Heart left ventricle (tissue), 16 donors: ENCODE results near the gene PREX1. TPM values are rescaled to one million over a fixed set of nuclear protein-coding genes. Genes with fewer than 3 reads are reported as not detected.

Source experiments
- ATAC-seq, 4 donors: fragments of 200-7000 bp; cut with Tn5 transposase; one replicate each; pipeline ENCODE4 v1.9.1; 2020 to 2022; ENCODE audit warnings: moderate library complexity in 4 of 4, mild to moderate bottlenecking in 3 of 4, moderate number of reproducible peaks in 1 of 4
- DNase-seq, 5 donors: peaks; one replicate each; pipeline ENCODE4 v3.0.0-alpha.2; 2020
- H3K27ac ChIP-seq, 12 donors: fragments of 200-600 bp; sonication (generic) in 4 of 12; one replicate each; pipeline versions ENCODE4 v1.5.0 to v1.8.0; 2016 to 2022; ENCODE audit warnings: mild to moderate bottlenecking in 2 of 12
- H3K27me3 ChIP-seq, 9 donors: fragments of 200-600 bp; sonication (generic) in 2 of 9; one replicate each; pipeline versions ENCODE4 v1.5.1 to v1.8.0; 2016 to 2022; ENCODE audit warnings: mild to moderate bottlenecking in 3 of 9
- H3K36me3 ChIP-seq, 9 donors: fragments of 200-600 bp; sonication (generic) in 2 of 9; one replicate each; pipeline versions ENCODE4 v1.5.0 to v1.8.0; 2018 to 2022; ENCODE audit warnings: mild to moderate bottlenecking in 2 of 9
- H3K4me1 ChIP-seq, 12 donors: fragments of 200-600 bp; sonication (generic) in 4 of 12; one replicate each; pipeline versions ENCODE4 v1.5.0 to v1.8.0; 2016 to 2022; ENCODE audit warnings: mild to moderate bottlenecking in 3 of 12
- H3K4me3 ChIP-seq, 12 donors: fragments of 200-600 bp; sonication (generic) in 4 of 12; one replicate each; pipeline versions ENCODE4 v1.5.0 to v1.8.0; 2017 to 2022; ENCODE audit warnings: mild to moderate bottlenecking in 9 of 12, moderate library complexity in 4 of 12
- H3K9me3 ChIP-seq, 12 donors: fragments of 200-600 bp; sonication (generic) in 4 of 12; one replicate each; pipeline versions ENCODE4 v1.5.0 to v1.8.0; 2016 to 2022; ENCODE audit warnings: mild to moderate bottlenecking in 1 of 12
- POLR2A ChIP-seq, 2 donors: fragments of 450-650 bp; IDR thresholded peaks; one replicate each; pipeline ENCODE4 v1.6.1; 2017; ENCODE audit warnings: antibody characterized with exemption in 2 of 2, mild to moderate bottlenecking in 2 of 2, moderate library complexity in 2 of 2
- WGBS, 4 donors: extraction: QIAGEN DNeasy Blood & Tissue Kit in 2 of 4; methylation state at CpG; one replicate each; pipeline versions ENCODE4 v1.1.5 to v1.1.7; 2013 to 2018; 5-methylcytosine and 5-hydroxymethylcytosine counted together
- intact Hi-C, 10 donors: fragments of 100-400 bp; cut with DNase I; formaldehyde crosslinking; loops; one replicate each; pipeline versions ENCODE4 v1.11.1 to v1.14.2; 2022
- polyA plus RNA-seq, 2 donors: library from polyadenylated mRNA; stranded (reverse); fragments of 200-250 nt; gene quantifications; one replicate each; pipeline ENCODE4 v1.2.3, GENCODE V29; 2013
- total RNA-seq, 9 donors: library from RNA; depleted of rRNA in 2 of 9; stranded (reverse); fragments of >200 nt in 2 of 9; fragmentation: NEBNext Ultra II Directional in 3 of 9; extraction: Animal tissue kit (Norgen Biotek cat#: 25700) in 3 of 9; gene quantifications; one replicate each; pipeline versions ENCODE4 v1.1.0 to v1.2.4, GENCODE V29; 2016 to 2023
- TF ChIP-seq, protein P1 (sequence below), 12 donors: fragments of 200-600 bp; sonication (generic) in 4 of 12; IDR thresholded peaks; one replicate each; pipeline versions ENCODE4 v1.5.0 to v1.8.0; 2018 to 2022; ENCODE audit warnings: antibody characterized with exemption in 12 of 12, mild to moderate bottlenecking in 5 of 12
- donor health status: ischemic (EF 13 %, LVEDD 7.1; RV severe dilation, severe dysfunction).
- donor health status: healthy with polysubstance abuse.
- donor health status: DM: no; HTN: yes; CAD: no.
- donor health status: DM: no; HTN: no; CAD: no.
- donor health status: ischemic (EF 25% LVEDD 6.9; RV normal size, moderate dysfunction).
- donor health status: ischemic (EF 25% LVEDD 5.7; RV mildly dilated, moderate dysfunction).
- donor health status: healthy.
- donor health status: DM: yes; HTN: yes; CAD: no.
- donor health status: ischemic (EF 35%, LVEDD 5.7; RV mildly dilated, moderate dysfunction).
- donor health status: nonischemic (EF 11% LVEDD 7.7; RV severe dilation, severe dysfunction).
- donor health status: DM: yes; HTN: yes; CAD: no.
- donor health status: PGD.
- donor health status: ischemic (EF 29% LVEDD 5.4; RV normal size, mild dysfunction).
- donor health status: nonischemic (EF 23%, LVEDD 6.1; RV moderate dilation, normal function).

PREX1 gene
- total and polyA plus RNA-seq, 11 donors, result 7.2 to 41.5 (median 11.9) TPM

DNA sequence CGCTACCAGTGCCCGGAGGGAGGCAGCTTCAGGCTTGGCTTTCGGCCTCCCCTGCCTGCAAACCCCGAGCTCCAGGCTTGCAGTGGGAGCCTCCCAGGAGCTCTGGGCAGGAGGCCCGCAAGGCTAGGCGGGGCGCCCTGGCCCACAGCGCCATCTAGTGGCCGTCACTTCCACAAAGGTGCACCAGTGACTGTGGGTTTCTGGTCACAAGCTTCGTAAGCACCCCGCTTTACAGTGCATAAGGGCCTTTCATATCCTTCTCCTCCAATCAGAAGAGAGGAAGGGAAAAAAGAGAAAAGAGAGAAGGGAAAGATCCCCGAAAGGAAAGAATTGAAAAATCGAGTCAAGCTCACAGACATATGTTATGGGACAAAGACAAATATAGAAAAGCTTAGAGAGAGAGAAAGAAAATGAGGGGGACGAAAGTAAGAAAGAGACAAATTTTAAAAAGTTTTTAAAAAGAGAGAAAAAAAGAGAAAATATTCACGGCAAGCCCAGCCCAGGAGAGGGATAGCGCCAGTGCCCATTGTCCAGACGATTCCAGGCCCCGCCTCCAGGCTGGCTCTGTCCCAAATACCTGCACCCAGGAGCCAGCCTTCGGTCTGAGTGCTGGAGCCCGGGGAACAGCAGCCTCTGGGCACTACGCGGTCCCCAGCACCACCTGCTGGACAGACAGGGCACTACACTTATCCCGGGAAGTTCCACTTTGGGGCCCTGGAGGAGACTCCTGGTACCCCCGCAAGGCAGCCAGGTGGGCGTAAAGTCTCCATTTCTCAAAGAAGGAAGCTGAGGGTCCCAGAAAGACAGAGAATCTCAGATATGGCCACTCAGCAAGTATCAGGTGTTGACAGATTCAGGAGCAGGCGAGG, 207.1 kb downstream of the PREX1 start:
- peak overlapping the region in 9 of 12 donors; percentile 1 to 55 (median 37) for H3K4me3 ChIP-seq
- intact Hi-C loops, result loop anchor here (1.0 to 10.0 kb wide), 17 partner anchors 763 to 1876 kb away; partner anchors contain the start of gene SULF2 (in 1 of the 10)
- no peaks in the 10 kb centered on the region for H3K27me3 ChIP-seq
- peaks cover 0 to 27% (median 15%) of the 10 kb centered on the region in 12 donors for H3K4me1 ChIP-seq
- H3K9me3 ChIP-seq, result no peaks in the 10 kb centered on the region
- TF ChIP-seq, protein P1, sequence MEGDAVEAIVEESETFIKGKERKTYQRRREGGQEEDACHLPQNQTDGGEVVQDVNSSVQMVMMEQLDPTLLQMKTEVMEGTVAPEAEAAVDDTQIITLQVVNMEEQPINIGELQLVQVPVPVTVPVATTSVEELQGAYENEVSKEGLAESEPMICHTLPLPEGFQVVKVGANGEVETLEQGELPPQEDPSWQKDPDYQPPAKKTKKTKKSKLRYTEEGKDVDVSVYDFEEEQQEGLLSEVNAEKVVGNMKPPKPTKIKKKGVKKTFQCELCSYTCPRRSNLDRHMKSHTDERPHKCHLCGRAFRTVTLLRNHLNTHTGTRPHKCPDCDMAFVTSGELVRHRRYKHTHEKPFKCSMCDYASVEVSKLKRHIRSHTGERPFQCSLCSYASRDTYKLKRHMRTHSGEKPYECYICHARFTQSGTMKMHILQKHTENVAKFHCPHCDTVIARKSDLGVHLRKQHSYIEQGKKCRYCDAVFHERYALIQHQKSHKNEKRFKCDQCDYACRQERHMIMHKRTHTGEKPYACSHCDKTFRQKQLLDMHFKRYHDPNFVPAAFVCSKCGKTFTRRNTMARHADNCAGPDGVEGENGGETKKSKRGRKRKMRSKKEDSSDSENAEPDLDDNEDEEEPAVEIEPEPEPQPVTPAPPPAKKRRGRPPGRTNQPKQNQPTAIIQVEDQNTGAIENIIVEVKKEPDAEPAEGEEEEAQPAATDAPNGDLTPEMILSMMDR (IDR thresholded peaks at IDR 0.05), result peak in 11 of 12 donors; percentile 74 to 90 (median 81)
- TF ChIP-seq POLR2A (IDR thresholded peaks at IDR 0.05), result no peak
- DNase-seq (peak; percentile 84 to 91 (median 86)), ATAC-seq (peak; percentile 88 to 95 (median 94))
- peaks cover 0 to 23% (median 7%) of the 10 kb centered on the region in 9 donors for H3K36me3 ChIP-seq
- no peak overlapping the region for H3K27ac ChIP-seq
- 2 to 8% (median 3%) methylated on average over 21 to 26 of the region's 26 CpGs for WGBS, 4 donors

DNA sequence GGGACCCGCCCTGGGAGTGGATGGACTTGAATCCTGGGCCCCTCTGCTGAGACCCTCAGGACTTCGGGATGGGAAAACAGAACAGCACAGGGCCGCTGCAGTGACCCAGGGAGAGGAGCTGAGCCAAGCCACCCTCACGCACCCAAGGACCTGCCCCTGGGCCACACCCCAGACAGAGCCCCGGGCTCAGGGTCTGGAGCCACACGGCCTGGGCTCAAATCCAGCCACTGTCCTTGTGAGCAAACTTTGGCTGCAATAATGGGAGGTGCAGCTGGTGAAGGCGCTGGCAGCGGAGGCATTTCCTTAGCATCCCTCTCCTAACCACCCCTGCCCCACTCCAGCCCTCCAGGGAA, 207.7 kb downstream of the PREX1 start:
- intact Hi-C loops, result loop anchor here (1.0 to 10.0 kb wide), 15 partner anchors 763 to 1875 kb away; partner anchors contain the start of gene SULF2 (in 1 of the 10)
- Histone ChIP-seq H3K27me3 (no peaks in the 10 kb centered on the region), H3K9me3 (no peaks in the 10 kb centered on the region), H3K36me3 (peaks cover 0 to 17% (median under 1%) of the 10 kb centered on the region in 9 donors), H3K27ac (no peak overlapping the region), H3K4me1 (peaks cover 0 to 27% (median 15%) of the 10 kb centered on the region in 12 donors), H3K4me3 (peak overlapping the region in 1 of 12 donors; percentile 37)
- DNase-seq (peak in 1 of 5 donors; percentile 41), ATAC-seq (peak; percentile 1 to 33 (median 4))
- no peak for TF ChIP-seq POLR2A (IDR thresholded peaks at IDR 0.05)
- TF ChIP-seq, protein P1 (IDR thresholded peaks at IDR 0.05), result no peak
- WGBS, 4 donors, result 32 to 52% (median 42%) methylated on average over 6 to 8 of the region's 8 CpGs

DNA sequence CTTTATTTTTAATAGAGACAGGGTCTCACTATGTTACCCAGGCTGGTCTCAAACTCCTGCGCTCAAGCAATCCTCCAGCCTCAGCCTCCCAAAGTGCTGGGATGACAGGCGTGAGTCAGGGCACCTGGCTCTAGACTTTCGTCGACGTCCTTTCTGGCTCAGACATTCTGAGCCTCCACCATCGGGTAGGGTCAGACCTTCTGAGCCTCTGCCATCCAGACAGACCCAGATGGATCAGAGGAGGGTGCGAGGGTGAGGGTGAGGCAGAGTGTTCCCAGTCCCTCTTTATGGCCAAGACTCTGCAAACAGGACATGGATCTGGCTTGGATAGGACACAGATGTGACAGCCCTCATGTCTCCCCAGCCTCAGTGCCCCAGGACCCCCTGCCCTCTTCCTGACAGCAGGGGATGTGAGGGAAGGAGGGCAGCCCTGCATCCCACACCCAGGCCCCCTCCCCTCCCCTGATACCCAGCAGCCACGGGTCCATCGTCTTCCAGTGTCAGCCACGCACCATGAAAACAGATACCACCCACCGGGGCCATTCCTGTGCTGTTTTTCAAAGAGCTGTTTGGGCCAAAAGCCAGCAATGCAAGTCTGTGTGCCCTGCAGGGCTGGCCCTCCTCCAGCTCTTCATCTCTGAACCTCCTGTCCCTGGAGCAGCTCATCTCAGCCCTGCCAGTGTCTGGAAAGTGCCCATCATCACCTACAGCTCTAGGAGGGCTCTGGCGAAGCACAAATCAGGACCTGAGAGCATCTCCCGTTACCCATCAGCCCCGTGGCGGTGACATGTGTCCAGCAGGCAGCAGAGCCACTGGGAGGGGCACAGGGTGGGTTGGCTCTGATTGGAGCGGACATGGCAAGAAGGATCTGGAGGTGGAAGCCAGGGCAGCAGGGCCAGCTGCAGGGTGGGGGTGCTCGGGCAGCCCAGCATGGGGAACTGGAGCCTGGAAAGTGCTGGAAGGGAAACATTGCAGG, 208.4 kb downstream of the PREX1 start:
- peak in 3 of 4 donors; percentile 13 to 38 (median 30) for ATAC-seq
- no peak overlapping the region for H3K27ac ChIP-seq
- intact Hi-C loops, result loop anchor here (1.0 to 10.0 kb wide), 17 partner anchors 192 to 1875 kb away; partner anchors contain the start of gene SULF2 (in 1 of the 10)
- peaks cover 0 to 27% (median 15%) of the 10 kb centered on the region in 12 donors for H3K4me1 ChIP-seq
- H3K4me3 ChIP-seq, result no peak overlapping the region
- WGBS, 4 donors, result 47 to 53% (median 49%) methylated on average over 14 to 17 of the region's 17 CpGs
- TF ChIP-seq, protein P1 (IDR thresholded peaks at IDR 0.05), result no peak
- TF ChIP-seq POLR2A (IDR thresholded peaks at IDR 0.05), result no peak
- DNase-seq, result peak in 2 of 5 donors; percentile 49 to 67
- H3K27me3 ChIP-seq, result no peaks in the 10 kb centered on the region
- H3K36me3 ChIP-seq, result peaks cover 0 to 10% (median 0%) of the 10 kb centered on the region in 9 donors
- H3K9me3 ChIP-seq, result no peaks in the 10 kb centered on the region
